Stimulated activated naive CD8-positive, alpha-beta T cell treated with anti-CD3 and anti-CD28 coated beads, Interleukin-15, Interleukin-2, amounts not matched to agents 100 U/mL and 50 U/mL, for 24 hours (primary cell): ENCODE data around the gene ASIC1.
"Not testable (repeated sequence)": the region's sequence is repeated elsewhere in the genome, so short reads cannot be mapped to it uniquely, and the experiment has no call there.

Experiments
- ATAC-seq: fragments of 150-1000 bp; cut with Tn5 transposase; one replicate; pipeline ENCODE4 v1.10.0; 2021
- DNase-seq: peaks from one replicate; pipeline ENCODE4 v3.0.0; 2021

ASIC1 gene

GRCh38 chr12:50057000-50057841 is at the start of gene ASIC1:
TSS of gene ASIC1 (plus strand) at chr12:50057596. CDS start at chr12:50058767, 1,171 bp downstream.
- peak; percentile 48 for ATAC-seq
- peak; percentile 68 for DNase-seq

GRCh38 chr12:50013361-50014147 is 43.8 kb upstream of the ASIC1 start:
- DNase-seq (no peak), ATAC-seq (no peak)

- ATAC-seq (no peak), DNase-seq (no peak)
These were observed 43.1 kb upstream of the ASIC1 start for GRCh38 chr12:50014342-50014741.

GRCh38 chr12:50016501-50017475 is 40.6 kb upstream of the ASIC1 start:
- no peak for DNase-seq
- no peak for ATAC-seq

GRCh38 chr12:50017641-50018040 is 39.8 kb upstream of the ASIC1 start:
- ATAC-seq (no peak), DNase-seq (no peak)

GRCh38 chr12:50018154-50018553 is 39.2 kb upstream of the ASIC1 start:
- ATAC-seq (no peak), DNase-seq (no peak)

- ATAC-seq (no peak), DNase-seq (no peak)
These were observed 38.4 kb upstream of the ASIC1 start for GRCh38 chr12:50018968-50019367.

GRCh38 chr12:50019524-50019923 is 37.9 kb upstream of the ASIC1 start:
- no peak for DNase-seq
- ATAC-seq = no peak

- DNase-seq = no peak
These were observed 36.4 kb upstream of the ASIC1 start for GRCh38 chr12:50021031-50021430.

GRCh38 chr12:50022903-50023302 is 34.5 kb upstream of the ASIC1 start:
- DNase-seq (no peak), ATAC-seq (no peak)

More at GRCh38 chr12:50021031-50021430, 36.4 kb upstream of the ASIC1 start:
- no peak for ATAC-seq

- DNase-seq = no peak
- no peak for ATAC-seq
These were observed 33.2 kb upstream of the ASIC1 start for GRCh38 chr12:50024227-50024626.

GRCh38 chr12:50024805-50025186 is 32.6 kb upstream of the ASIC1 start:
- ATAC-seq (peak; percentile 26), DNase-seq (no peak)

- DNase-seq (peak; percentile 94), ATAC-seq (peak; percentile 98)
These were observed 32.0 kb upstream of the ASIC1 start, which contains the start of gene RACGAP1 for GRCh38 chr12:50025187-50026059. TSS of gene RACGAP1 (minus strand) at chr12:50025494. CDS start at chr12:50016715, 8,779 bp downstream.

GRCh38 chr12:50026691-50027090 is 30.7 kb upstream of the ASIC1 start:
- ATAC-seq (no peak), DNase-seq (no peak)

- ATAC-seq, DNase-seq: not testable (repeated sequence)
These were observed 26.9 kb upstream of the ASIC1 start for GRCh38 chr12:50030449-50030848.

- DNase-seq (no peak), ATAC-seq (no peak)
These were observed 24.9 kb upstream of the ASIC1 start for GRCh38 chr12:50032515-50032853.

GRCh38 chr12:50032854-50033581 is 24.4 kb upstream of the ASIC1 start:
- ATAC-seq (peak; percentile 29), DNase-seq (no peak)

GRCh38 chr12:50038336-50038735 is 19.1 kb upstream of the ASIC1 start:
- no peak for ATAC-seq
- no peak for DNase-seq

GRCh38 chr12:50039151-50039835 is 18.1 kb upstream of the ASIC1 start:
- ATAC-seq (peak; percentile 86), DNase-seq (peak; percentile 95)

- DNase-seq = no peak
- ATAC-seq = no peak
These were observed 16.7 kb upstream of the ASIC1 start for GRCh38 chr12:50040657-50041056.
